Hepatocyte (in vitro differentiated cells): ENCODE data around the gene ALG14. TPM values are rescaled to one million over a fixed set of nuclear protein-coding genes. Genes with fewer than 3 reads are reported as not detected.

Experiments
- DNase-seq: peaks from one replicate; pipeline ENCODE4 v3.0.0-alpha.2; 2016; ENCODE audit warnings: low spot score
- H2AFZ ChIP-seq: fragments of 200-600 bp; sonication (generic); 2 replicates; pipeline ENCODE4 v1.6.0; 2016; ENCODE audit warnings: antibody characterized with exemption, mild to moderate bottlenecking
- H3K27ac ChIP-seq: fragments of 200-600 bp; sonication (generic); 2 replicates; pipeline ENCODE4 v1.5.1; 2016; ENCODE audit warnings: mild to moderate bottlenecking
- H3K27me3 ChIP-seq: fragments of 200-600 bp; sonication (generic); 2 replicates; pipeline ENCODE4 v1.6.1; 2016
- H3K36me3 ChIP-seq: fragments of 200-600 bp; sonication (generic); replicated peaks from 2 replicates; pipeline ENCODE4 v1.5.1; 2016; ENCODE audit warnings: low read depth; ENCODE audit not compliant: insufficient read depth
- H3K4me1 ChIP-seq: fragments of 200-600 bp; sonication (generic); 2 replicates; pipeline ENCODE4 v1.5.1; 2016; ENCODE audit warnings: mild to moderate bottlenecking, moderate library complexity; ENCODE audit not compliant: insufficient read depth
- H3K4me2 ChIP-seq: fragments of 200-600 bp; sonication (generic); 2 replicates; pipeline ENCODE4 v1.6.0; 2016
- H3K4me3 ChIP-seq: fragments of 200-600 bp; sonication (generic); 2 replicates; pipeline ENCODE4 v1.5.1; 2016; ENCODE audit warnings: mild to moderate bottlenecking
- H3K79me2 ChIP-seq: fragments of 200-600 bp; sonication (generic); 2 replicates; pipeline ENCODE4 v1.6.0; 2017; ENCODE audit warnings: mild to moderate bottlenecking
- H3K9me2 ChIP-seq: fragments of 200-600 bp; sonication (generic); replicated peaks from 2 replicates; pipeline ENCODE4 v1.6.0; 2017; ENCODE audit warnings: mild to moderate bottlenecking; ENCODE audit not compliant: insufficient read depth
- H3K9me3 ChIP-seq: fragments of 200-600 bp; sonication (generic); 2 replicates; pipeline ENCODE4 v1.5.1; 2016; ENCODE audit warnings: low read depth, mild to moderate bottlenecking
- H4K20me1 ChIP-seq: fragments of 200-600 bp; sonication (generic); 2 replicates; pipeline ENCODE4 v1.6.0; 2016; ENCODE audit warnings: mild to moderate bottlenecking; ENCODE audit not compliant: insufficient read depth, poor library complexity, severe bottlenecking
- EZH2 ChIP-seq: fragments of 200-600 bp; sonication (generic); IDR thresholded peaks from 2 replicates; pipeline ENCODE4 v1.6.1; 2016; ENCODE audit warnings: antibody characterized with exemption, mild to moderate bottlenecking, borderline replicate concordance
- EZH2phosphoT487 ChIP-seq: fragments of 200-600 bp; sonication (generic); IDR thresholded peaks from one replicate; pipeline ENCODE4 v1.6.1; 2018; ENCODE audit warnings: antibody characterized with exemption, mild to moderate bottlenecking, low read depth, moderate library complexity; ENCODE audit not compliant: unreplicated experiment, severe bottlenecking
- WGBS: methylation state at CpG from one replicate; pipeline ENCODE4 v1.1.6; 2016; ENCODE audit warnings: low lambda C conversion rate; ENCODE audit errors: missing lambda C conversion rate; 5-methylcytosine and 5-hydroxymethylcytosine counted together
- polyA plus RNA-seq: library from polyadenylated mRNA; unstranded; fragments of >200 nt; fragmentation: Nextera tagmentation; extraction: Ambion mirVana; gene quantifications from 2 replicates; pipeline ENCODE4 v1.2.1, GENCODE V29; 2016
- total RNA-seq: library from RNA; depleted of rRNA; stranded (reverse); fragments of >200 nt; gene quantifications from 2 replicates; pipeline ENCODE4 v1.2.3, GENCODE V29; 2014
- TF ChIP-seq, protein P1 (sequence below): fragments of 200-600 bp; sonication (generic); IDR thresholded peaks from 2 replicates; pipeline ENCODE4 v1.5.1; 2016; ENCODE audit warnings: antibody characterized with exemption, mild to moderate bottlenecking; ENCODE audit not compliant: poor library complexity

The ALG14 gene
- total and polyA plus RNA-seq, 2 experiments from 2014 or later: 2.5 to 22.5 TPM

DNA sequence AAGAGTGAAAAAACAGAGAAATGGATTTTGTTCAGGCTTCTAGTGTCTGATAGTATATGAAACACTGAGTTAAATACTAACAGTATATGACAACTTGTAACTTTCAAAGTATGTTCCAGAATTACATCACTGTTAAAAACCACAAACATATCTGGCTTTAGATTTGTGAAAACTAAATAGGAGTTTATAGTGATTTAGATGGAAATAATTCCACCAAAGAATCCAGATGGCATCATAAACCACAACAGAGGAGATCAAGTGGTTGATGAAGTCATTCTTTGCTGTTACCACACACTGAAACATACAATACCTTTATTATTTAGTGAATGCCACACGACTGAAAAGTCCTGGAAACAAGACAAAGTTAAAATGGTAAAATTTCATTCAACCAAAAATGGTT lies 37.2 kb downstream of the ALG14 start:
- Histone ChIP-seq H3K36me3 (no peaks in the 10 kb centered on the region), H3K27ac (peak overlapping the region; percentile 28), H3K9me3 (no peaks in the 10 kb centered on the region), H4K20me1 (no peaks in the 10 kb centered on the region), H3K4me2 (no peak overlapping the region), H3K79me2 (no peaks in the 10 kb centered on the region), H2AFZ (no peak overlapping the region), H3K9me2 (no peaks in the 10 kb centered on the region), H3K27me3 (no peaks in the 10 kb centered on the region), H3K4me1 (no peaks in the 10 kb centered on the region), H3K4me3 (no peak overlapping the region)
- TF ChIP-seq EZH2phosphoT487: no peak
- TF ChIP-seq EZH2: no peak
- TF ChIP-seq, protein P1, sequence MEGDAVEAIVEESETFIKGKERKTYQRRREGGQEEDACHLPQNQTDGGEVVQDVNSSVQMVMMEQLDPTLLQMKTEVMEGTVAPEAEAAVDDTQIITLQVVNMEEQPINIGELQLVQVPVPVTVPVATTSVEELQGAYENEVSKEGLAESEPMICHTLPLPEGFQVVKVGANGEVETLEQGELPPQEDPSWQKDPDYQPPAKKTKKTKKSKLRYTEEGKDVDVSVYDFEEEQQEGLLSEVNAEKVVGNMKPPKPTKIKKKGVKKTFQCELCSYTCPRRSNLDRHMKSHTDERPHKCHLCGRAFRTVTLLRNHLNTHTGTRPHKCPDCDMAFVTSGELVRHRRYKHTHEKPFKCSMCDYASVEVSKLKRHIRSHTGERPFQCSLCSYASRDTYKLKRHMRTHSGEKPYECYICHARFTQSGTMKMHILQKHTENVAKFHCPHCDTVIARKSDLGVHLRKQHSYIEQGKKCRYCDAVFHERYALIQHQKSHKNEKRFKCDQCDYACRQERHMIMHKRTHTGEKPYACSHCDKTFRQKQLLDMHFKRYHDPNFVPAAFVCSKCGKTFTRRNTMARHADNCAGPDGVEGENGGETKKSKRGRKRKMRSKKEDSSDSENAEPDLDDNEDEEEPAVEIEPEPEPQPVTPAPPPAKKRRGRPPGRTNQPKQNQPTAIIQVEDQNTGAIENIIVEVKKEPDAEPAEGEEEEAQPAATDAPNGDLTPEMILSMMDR: no peak
- WGBS: 54% methylated on average over 1 of the region's 1 CpG
- DNase-seq: no peak

DNA sequence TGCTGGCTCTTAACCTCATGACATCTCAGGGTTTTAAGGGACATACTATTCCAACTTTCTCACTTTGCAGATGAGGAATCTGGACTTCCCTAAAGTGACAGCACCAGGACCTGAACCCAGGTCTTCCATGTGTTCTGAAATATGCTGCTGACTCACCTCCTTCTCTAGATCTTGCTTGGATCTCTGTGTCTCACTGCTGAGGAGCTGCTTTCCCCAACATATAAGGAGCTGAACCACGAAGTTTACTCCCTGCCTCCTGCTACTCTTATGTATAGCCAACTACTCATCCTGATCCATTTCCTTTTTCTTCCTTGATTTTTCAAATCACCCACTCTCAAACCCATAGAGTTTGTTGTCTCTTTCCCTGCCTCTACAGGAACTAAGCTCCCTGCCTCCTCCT lies 38.2 kb downstream of the ALG14 start:
- Histone ChIP-seq H3K4me1 (no peaks in the 10 kb centered on the region), H3K4me3 (no peak overlapping the region), H3K27ac (no peak overlapping the region), H3K9me2 (no peaks in the 10 kb centered on the region), H3K4me2 (no peak overlapping the region), H2AFZ (no peak overlapping the region), H4K20me1 (no peaks in the 10 kb centered on the region), H3K79me2 (no peaks in the 10 kb centered on the region), H3K36me3 (no peaks in the 10 kb centered on the region), H3K9me3 (no peaks in the 10 kb centered on the region), H3K27me3 (no peaks in the 10 kb centered on the region)
- 92% methylated on average over 1 of the region's 1 CpG for whole genome bisulfite sequencing
- TF ChIP-seq EZH2phosphoT487 (no peak), EZH2 (no peak)
- TF ChIP-seq, protein P1: no peak
- DNase-seq: no peak

DNA sequence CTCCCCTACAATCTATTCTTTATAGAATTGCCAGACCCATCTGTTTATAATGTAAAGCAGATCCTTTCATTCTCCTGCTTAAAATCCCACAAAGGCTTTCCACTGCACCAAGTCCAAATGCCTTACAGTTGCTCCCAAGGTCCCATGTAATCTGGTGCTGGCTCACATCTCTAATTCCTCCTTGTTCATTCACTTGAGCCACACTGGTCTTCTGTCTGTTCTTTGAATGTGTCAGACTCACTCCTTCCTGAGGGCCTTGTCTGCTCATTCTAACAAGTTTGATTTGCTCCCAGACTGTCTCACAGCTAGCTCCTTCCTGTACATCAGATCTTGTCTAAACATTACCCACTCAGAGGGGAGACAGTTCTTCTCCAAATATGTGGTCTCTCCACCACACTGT lies 38.9 kb downstream of the ALG14 start:
- H2AFZ ChIP-seq: no peak overlapping the region
- no peaks in the 10 kb centered on the region for H3K9me2 ChIP-seq
- H3K79me2 ChIP-seq: no peaks in the 10 kb centered on the region
- no peaks in the 10 kb centered on the region for H3K4me1 ChIP-seq
- no peak overlapping the region for H3K27ac ChIP-seq
- no peaks in the 10 kb centered on the region for H3K9me3 ChIP-seq
- no peaks in the 10 kb centered on the region for H3K36me3 ChIP-seq
- no peaks in the 10 kb centered on the region for H3K27me3 ChIP-seq
- H4K20me1 ChIP-seq: no peaks in the 10 kb centered on the region
- DNase-seq: no peak
- no peak overlapping the region for H3K4me2 ChIP-seq
- no peak overlapping the region for H3K4me3 ChIP-seq
- TF ChIP-seq EZH2: no peak
- no peak for TF ChIP-seq EZH2phosphoT487
- TF ChIP-seq, protein P1: no peak

DNA sequence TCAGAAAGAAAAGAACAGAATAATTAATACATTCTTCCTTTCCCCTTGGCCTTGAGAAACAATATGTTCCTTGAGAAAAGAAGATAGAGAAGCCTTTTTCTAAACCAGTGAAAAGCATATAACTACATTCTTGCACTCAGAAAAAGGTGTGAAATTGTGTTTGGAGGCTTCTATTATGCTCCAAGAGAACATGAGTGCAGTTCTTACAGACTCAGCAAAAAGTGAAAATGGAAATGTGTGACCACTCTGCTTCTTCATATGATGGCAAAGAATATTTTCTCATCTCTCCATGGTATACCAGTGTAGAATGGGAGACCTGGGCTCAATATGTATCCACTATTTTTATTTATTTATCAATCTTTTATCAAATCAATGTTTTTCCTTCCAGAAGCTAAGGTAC lies 43.2 kb downstream of the ALG14 start:
- Histone ChIP-seq H3K4me1 (no peaks in the 10 kb centered on the region), H3K27ac (no peak overlapping the region), H3K9me2 (no peaks in the 10 kb centered on the region), H3K79me2 (no peaks in the 10 kb centered on the region), H3K4me3 (no peak overlapping the region), H3K9me3 (no peaks in the 10 kb centered on the region), H3K36me3 (no peaks in the 10 kb centered on the region), H3K4me2 (no peak overlapping the region), H3K27me3 (no peaks in the 10 kb centered on the region), H2AFZ (no peak overlapping the region), H4K20me1 (no peaks in the 10 kb centered on the region)
- no peak for DNase-seq
- no peak for TF ChIP-seq EZH2
- TF ChIP-seq EZH2phosphoT487: no peak
- TF ChIP-seq, protein P1: no peak
